HUES48 (cell line): ENCODE data around the gene IRF8.

Source experiments
- H3K27ac ChIP-seq: one replicate; pipeline ENCODE4 v1.7.0; 2013; ENCODE audit warnings: low read depth, low read length, inconsistent platforms
- H3K27me3 ChIP-seq: 2 replicates; pipeline ENCODE4 v1.6.1; 2013; ENCODE audit warnings: mild to moderate bottlenecking, low read length; ENCODE audit not compliant: control insufficient read depth, insufficient read depth
- H3K36me3 ChIP-seq: 2 replicates; pipeline ENCODE4 v1.6.1; 2013; ENCODE audit warnings: low read length; ENCODE audit not compliant: control insufficient read depth, insufficient read depth
- H3K4me1 ChIP-seq: 2 replicates; pipeline ENCODE4 v1.6.1; 2013; ENCODE audit warnings: mild to moderate bottlenecking, low read length; ENCODE audit not compliant: control insufficient read depth, insufficient read depth
- H3K4me3 ChIP-seq: 2 replicates; pipeline ENCODE4 v1.5.1; 2013; ENCODE audit warnings: mild to moderate bottlenecking, low read depth, low read length
- H3K9ac ChIP-seq: 2 replicates; pipeline ENCODE4 v1.6.1; 2013; ENCODE audit warnings: mild to moderate bottlenecking, low read depth, low read length, moderate library complexity
- H3K9me3 ChIP-seq: 2 replicates; pipeline ENCODE4 v1.6.1; 2013; ENCODE audit warnings: low read length; ENCODE audit not compliant: control insufficient read depth, insufficient read depth

IRF8 gene

GRCh38 chr16:85908889-85909589 lies 10.1 kb downstream of the IRF8 start:
- Histone ChIP-seq H3K4me3 (no peak overlapping the region), H3K27me3 (0 out of 2 replicates have a peak, but pooled peaks cover 6% of the 10 kb centered on the region), H3K27ac (no peak overlapping the region), H3K9me3 (no peaks in the 10 kb centered on the region), H3K36me3 (no peaks in the 10 kb centered on the region), H3K4me1 (peaks cover 11% of the 10 kb centered on the region; the same call in 1 of the 2 replicates), H3K9ac (no peak overlapping the region)

GRCh38 chr16:85909932-85910853 lies 11.2 kb downstream of the IRF8 start:
- Histone ChIP-seq H3K27ac (no peak overlapping the region), H3K9ac (no peak overlapping the region), H3K4me1 (peaks cover 11% of the 10 kb centered on the region; the same call in 1 of the 2 replicates), H3K27me3 (0 out of 2 replicates have a peak, but pooled peaks cover 6% of the 10 kb centered on the region), H3K9me3 (no peaks in the 10 kb centered on the region), H3K36me3 (no peaks in the 10 kb centered on the region), H3K4me3 (no peak overlapping the region)

GRCh38 chr16:85910854-85911247 lies 11.9 kb downstream of the IRF8 start:
- H3K4me1 ChIP-seq = peaks cover 11% of the 10 kb centered on the region; the same call in 1 of the 2 replicates
- H3K27ac ChIP-seq = no peak overlapping the region
- H3K27me3 ChIP-seq = 0 out of 2 replicates have a peak, but pooled peaks cover 6% of the 10 kb centered on the region
- H3K9me3 ChIP-seq = no peaks in the 10 kb centered on the region
- H3K9ac ChIP-seq = no peak overlapping the region
- H3K36me3 ChIP-seq = no peaks in the 10 kb centered on the region
- no peak overlapping the region for H3K4me3 ChIP-seq

- 0 out of 2 replicates have a peak, but pooled peaks cover 6% of the 10 kb centered on the region for H3K27me3 ChIP-seq
- no peak overlapping the region for H3K27ac ChIP-seq
- H3K9ac ChIP-seq = no peak overlapping the region
- H3K4me1 ChIP-seq = peaks cover 11% of the 10 kb centered on the region; the same call in 1 of the 2 replicates
- H3K36me3 ChIP-seq = no peaks in the 10 kb centered on the region
- no peak overlapping the region for H3K4me3 ChIP-seq
- no peaks in the 10 kb centered on the region for H3K9me3 ChIP-seq
These were observed 12.4 kb downstream of the IRF8 start for GRCh38 chr16:85911251-85911930.

GRCh38 chr16:85912211-85912974 lies 13.4 kb downstream of the IRF8 start:
- Histone ChIP-seq H3K9me3 (no peaks in the 10 kb centered on the region), H3K4me3 (no peak overlapping the region), H3K27me3 (0 out of 2 replicates have a peak, but pooled peaks cover 6% of the 10 kb centered on the region), H3K27ac (no peak overlapping the region), H3K9ac (no peak overlapping the region), H3K4me1 (peaks cover 11% of the 10 kb centered on the region; the same call in 1 of the 2 replicates), H3K36me3 (no peaks in the 10 kb centered on the region)

- no peak overlapping the region for H3K27ac ChIP-seq
- H3K27me3 ChIP-seq = 0 out of 2 replicates have a peak, but pooled peaks cover 6% of the 10 kb centered on the region
- peaks cover 11% of the 10 kb centered on the region; the same call in 1 of the 2 replicates for H3K4me1 ChIP-seq
- H3K36me3 ChIP-seq = no peaks in the 10 kb centered on the region
- no peaks in the 10 kb centered on the region for H3K9me3 ChIP-seq
- no peak overlapping the region for H3K9ac ChIP-seq
- H3K4me3 ChIP-seq = no peak overlapping the region
These were observed 14.2 kb downstream of the IRF8 start for GRCh38 chr16:85913141-85913601.

- Histone ChIP-seq H3K27ac (no peak overlapping the region), H3K36me3 (no peaks in the 10 kb centered on the region), H3K4me1 (peaks cover 11% of the 10 kb centered on the region; the same call in 1 of the 2 replicates), H3K27me3 (0 out of 2 replicates have a peak, but pooled peaks cover 6% of the 10 kb centered on the region), H3K4me3 (no peak overlapping the region), H3K9ac (no peak overlapping the region), H3K9me3 (no peaks in the 10 kb centered on the region)
These were observed 14.9 kb downstream of the IRF8 start for GRCh38 chr16:85913688-85914422.

- H3K9ac ChIP-seq = no peak overlapping the region
- peaks cover 11% of the 10 kb centered on the region; the same call in 1 of the 2 replicates for H3K4me1 ChIP-seq
- no peaks in the 10 kb centered on the region for H3K36me3 ChIP-seq
- no peaks in the 10 kb centered on the region for H3K9me3 ChIP-seq
- no peak overlapping the region for H3K27ac ChIP-seq
- H3K27me3 ChIP-seq = 0 out of 2 replicates have a peak, but pooled peaks cover under 1% of the 10 kb centered on the region
- no peak overlapping the region for H3K4me3 ChIP-seq
These were observed 15.4 kb downstream of the IRF8 start for GRCh38 chr16:85914423-85914794.

GRCh38 chr16:85915125-85915845 lies 16.3 kb downstream of the IRF8 start:
- peaks cover 11% of the 10 kb centered on the region; the same call in 1 of the 2 replicates for H3K4me1 ChIP-seq
- no peaks in the 10 kb centered on the region for H3K9me3 ChIP-seq
- no peak overlapping the region for H3K27ac ChIP-seq
- H3K36me3 ChIP-seq = no peaks in the 10 kb centered on the region
- no peak overlapping the region for H3K9ac ChIP-seq
- H3K4me3 ChIP-seq = no peak overlapping the region
- H3K27me3 ChIP-seq = no peaks in the 10 kb centered on the region
